H1 (cell line): Measurements from ENCODE around the gene KIF21A. TPM values are rescaled to one million over a fixed set of nuclear protein-coding genes. Genes with fewer than 3 reads are reported as not detected.

Source experiments
- CTCF ChIA-PET: fragments of 300-600 bp; sonication (Branson Sonifier 250); formaldehyde crosslinking; loops from one replicate; lab custom pipeline; 2021; ENCODE audit not compliant: partially characterized antibody; lab: Charles Lee
- POLR2A ChIA-PET: fragments of 300-600 bp; sonication (Branson Sonifier 250); formaldehyde crosslinking; loops from one replicate; lab custom pipeline; 2021; ENCODE audit warnings: inconsistent platforms; ENCODE audit not compliant: partially characterized antibody; lab: Charles Lee
- DNase-seq, 2 experiments: peaks; one replicate each; pipeline versions ENCODE4 v3.0.0 to v3.0.0-alpha.2; 2010 to 2022; ENCODE audit warnings: low spot score in 2 of 2, low read depth in 1 of 2, mixed read lengths in 1 of 2
- FAIRE-seq: peaks from 2 replicates; lab custom pipeline; 2011; peaks lifted over from hg19 to GRCh38; lab: Jason Lieb, UNC
- H2AFZ ChIP-seq: 2 replicates; pipeline ENCODE4 v1.8.1; 2012; ENCODE audit warnings: low read length, inconsistent platforms
- H2AK5ac ChIP-seq: 2 replicates; pipeline ENCODE4 v1.6.1; 2013; ENCODE audit warnings: low read depth, low read length
- H2BK120ac ChIP-seq: replicated peaks from 2 replicates; pipeline ENCODE3; 2013; ENCODE audit warnings: low read depth, low read length, inconsistent platforms
- H2BK12ac ChIP-seq: 2 replicates; pipeline ENCODE4 v1.6.1; 2013; ENCODE audit warnings: low read depth, low read length
- H2BK15ac ChIP-seq: 2 replicates; pipeline ENCODE4 v1.6.1; 2013; ENCODE audit warnings: low read length
- H2BK20ac ChIP-seq: 2 replicates; pipeline ENCODE4 v1.6.1; 2013; ENCODE audit warnings: low read length
- H2BK5ac ChIP-seq: 2 replicates; pipeline ENCODE4 v1.6.1; 2013; ENCODE audit warnings: low read depth, low read length
- H3K14ac ChIP-seq: 2 replicates; pipeline ENCODE4 v1.6.1; 2013; ENCODE audit warnings: inconsistent platforms; ENCODE audit not compliant: insufficient read length
- H3K18ac ChIP-seq: 2 replicates; pipeline ENCODE4 v1.6.1; 2013; ENCODE audit warnings: low read length; ENCODE audit errors: extremely low read depth
- H3K23ac ChIP-seq: 2 replicates; pipeline ENCODE4 v1.6.1; 2013; ENCODE audit warnings: inconsistent platforms; ENCODE audit not compliant: insufficient read length
- H3K23me2 ChIP-seq: 2 replicates; pipeline ENCODE4 v1.6.1; 2013; ENCODE audit warnings: low read depth, low read length
- H3K27ac ChIP-seq: 2 replicates; pipeline ENCODE4 v1.6.1; 2011; ENCODE audit warnings: low read depth, low read length, inconsistent platforms
- H3K27me3 ChIP-seq, 4 experiments: replicated peaks in 1 of 4; 1 replicate in 1 of 4; 2 replicates in 3 of 4; pipeline versions ENCODE4 v1.6.1 to v1.8.1; 2011 to 2013; ENCODE audit warnings: low read length in 3 of 4, mild to moderate bottlenecking in 3 of 4, inconsistent platforms in 2 of 4, mixed read lengths in 2 of 4, moderate library complexity in 1 of 4; ENCODE audit not compliant: control insufficient read depth in 3 of 4, insufficient read depth in 3 of 4; ENCODE audit errors: extremely low read depth in 1 of 4
- H3K36me3 ChIP-seq, 4 experiments: 2 replicates each; pipeline versions ENCODE4 v1.6.1 to v1.8.1; 2011 to 2013; ENCODE audit warnings: mild to moderate bottlenecking in 4 of 4, low read length in 3 of 4, moderate library complexity in 2 of 4, control low read depth in 1 of 4, inconsistent platforms in 1 of 4; ENCODE audit not compliant: insufficient read depth in 4 of 4, control insufficient read depth in 2 of 4
- H3K4ac ChIP-seq: replicated peaks from 2 replicates; pipeline ENCODE3; 2013; ENCODE audit warnings: low read length, low read depth, mixed read lengths, inconsistent platforms; ENCODE audit not compliant: insufficient read length
- H3K4me1 ChIP-seq, 4 experiments: replicated peaks in 1 of 4; 1 replicate in 1 of 4; 2 replicates in 3 of 4; pipeline versions ENCODE4 v1.6.1 to v1.8.1; 2011 to 2013; ENCODE audit warnings: low read length in 3 of 4, inconsistent platforms in 2 of 4, mixed read lengths in 1 of 4; ENCODE audit not compliant: insufficient read depth in 4 of 4, control insufficient read depth in 3 of 4
- H3K4me2 ChIP-seq, 2 experiments: 2 replicates each; pipeline versions ENCODE4 v1.6.1 to v1.8.1; 2011 to 2013; ENCODE audit warnings: low read depth in 2 of 2, low read length in 2 of 2, control low read depth in 1 of 2, inconsistent platforms in 1 of 2, mild to moderate bottlenecking in 1 of 2; ENCODE audit not compliant: insufficient read depth in 1 of 2
- H3K4me3 ChIP-seq, 4 experiments: fragments of 200-600, 300-600 bp in 1 of 4; sonication (generic), shearing (Covaris generic), sonication (Bioruptor Twin) in 1 of 4; 2 replicates each; pipeline versions ENCODE4 v1.5.1 to v1.8.1; 2011 to 2016; ENCODE audit warnings: low read length in 4 of 4, low read depth in 3 of 4, control low read depth in 2 of 4, inconsistent platforms in 2 of 4, mild to moderate bottlenecking in 2 of 4, mixed read lengths in 1 of 4, moderate library complexity in 1 of 4; ENCODE audit not compliant: insufficient read depth in 2 of 4; ENCODE audit errors: extremely low read depth in 1 of 4
- H3K56ac ChIP-seq: replicated peaks from 2 replicates; pipeline ENCODE3; 2013; ENCODE audit warnings: low read depth, mild to moderate bottlenecking, mixed read lengths, low read length, inconsistent platforms; ENCODE audit not compliant: insufficient read length
- H3K79me1 ChIP-seq: 2 replicates; pipeline ENCODE4 v1.6.1; 2013; ENCODE audit warnings: low read depth, low read length, control low read depth
- H3K79me2 ChIP-seq, 2 experiments: 2 replicates each; pipeline versions ENCODE4 v1.6.1 to v1.8.1; 2012 to 2013; ENCODE audit warnings: low read length in 2 of 2, mild to moderate bottlenecking in 2 of 2, inconsistent platforms in 1 of 2; ENCODE audit not compliant: insufficient read depth in 2 of 2, control insufficient read depth in 1 of 2
- H3K9ac ChIP-seq, 4 experiments: replicated peaks in 1 of 4; 1 replicate in 1 of 4; 2 replicates in 3 of 4; pipeline versions ENCODE4 v1.6.1 to v1.8.1; 2011 to 2013; ENCODE audit warnings: low read depth in 3 of 4, low read length in 3 of 4, control low read depth in 2 of 4, mild to moderate bottlenecking in 2 of 4, moderate library complexity in 2 of 4, inconsistent platforms in 1 of 4; ENCODE audit errors: extremely low read depth in 1 of 4
- H3K9me3 ChIP-seq, 2 experiments: 2 replicates each; pipeline versions ENCODE4 v1.6.1 to v1.8.1; 2012 to 2013; ENCODE audit warnings: mild to moderate bottlenecking in 2 of 2, moderate library complexity in 2 of 2, control low read depth in 1 of 2, inconsistent platforms in 1 of 2, low read depth in 1 of 2, low read length in 1 of 2, mixed read lengths in 1 of 2; ENCODE audit not compliant: insufficient read depth in 2 of 2
- H4K20me1 ChIP-seq, 2 experiments: replicated peaks in 1 of 2; 2 replicates each; pipeline versions ENCODE3 to v1.8.1; 2011 to 2013; ENCODE audit warnings: inconsistent platforms in 2 of 2, low read length in 2 of 2, mild to moderate bottlenecking in 1 of 2; ENCODE audit not compliant: insufficient read depth in 2 of 2, control insufficient read depth in 1 of 2
- H4K5ac ChIP-seq: 2 replicates; pipeline ENCODE4 v1.6.1; 2013; ENCODE audit warnings: low read length, low read depth, mixed read lengths, inconsistent platforms; ENCODE audit not compliant: insufficient read length
- H4K8ac ChIP-seq: 2 replicates; pipeline ENCODE4 v1.8.0; 2013; ENCODE audit warnings: mild to moderate bottlenecking, moderate library complexity, low read length, inconsistent platforms; ENCODE audit not compliant: insufficient read depth; ENCODE audit errors: extremely low read depth
- H4K91ac ChIP-seq: replicated peaks from 2 replicates; pipeline ENCODE3; 2013; ENCODE audit warnings: low read length, mixed read lengths, inconsistent platforms; ENCODE audit not compliant: insufficient read length
- ASH2L ChIP-seq: fragments of 200-600, 300-600 bp; sonication (generic); IDR thresholded peaks from one replicate; pipeline ENCODE4 v1.7.1; 2017; ENCODE audit warnings: low read length
- BACH1 ChIP-seq: IDR thresholded peaks from 2 replicates; pipeline ENCODE4 v1.6.1; 2012; ENCODE audit warnings: low read length, improper control_type of control experiment
- CEBPB ChIP-seq: IDR thresholded peaks from 2 replicates; pipeline ENCODE4 v1.6.1; 2012; ENCODE audit warnings: low read depth, low read length
- CHD2 ChIP-seq: IDR thresholded peaks from 2 replicates; pipeline ENCODE4 v1.6.1; 2012; ENCODE audit warnings: low read length, improper control_type of control experiment
- CTBP2 ChIP-seq: IDR thresholded peaks from 2 replicates; pipeline ENCODE4 v1.7.0; 2011; ENCODE audit warnings: borderline replicate concordance, mild to moderate bottlenecking, moderate library complexity, mixed read lengths, low read length; ENCODE audit not compliant: insufficient read depth, insufficient read length
- EP300 ChIP-seq, 2 experiments: IDR thresholded peaks; 1 replicate in 1 of 2; 2 replicates in 1 of 2; pipeline ENCODE4 v1.6.1; 2011 to 2012; ENCODE audit warnings: low read depth in 2 of 2, low read length in 2 of 2, mild to moderate bottlenecking in 2 of 2, borderline replicate concordance in 1 of 2, inconsistent platforms in 1 of 2, moderate library complexity in 1 of 2
- EZH2 ChIP-seq: fragments of 200-600 bp; sonication (generic); IDR thresholded peaks from 2 replicates; pipeline ENCODE4 v1.7.1; 2012; ENCODE audit warnings: low read depth, mild to moderate bottlenecking, moderate library complexity, low read length, inconsistent platforms; ENCODE audit not compliant: severe bottlenecking
- JUN ChIP-seq: IDR thresholded peaks from 2 replicates; pipeline ENCODE4 v1.6.1; 2011; ENCODE audit warnings: low read depth, mild to moderate bottlenecking, improper control_type of control experiment, low read length
- JUND ChIP-seq: IDR thresholded peaks from 2 replicates; pipeline ENCODE4 v1.6.1; 2011; ENCODE audit warnings: mild to moderate bottlenecking, improper control_type of control experiment, low read length
- PHF8 ChIP-seq: fragments of 200-600 bp; sonication (generic); conservative IDR thresholded peaks from 2 replicates; pipeline ENCODE4 v1.7.1; 2012; ENCODE audit warnings: low read depth, mild to moderate bottlenecking, inconsistent platforms, low read length, moderate library complexity
- POU5F1 ChIP-seq: IDR thresholded peaks from 2 replicates; pipeline ENCODE4 v1.6.1; 2011; ENCODE audit warnings: low read depth, mild to moderate bottlenecking, low read length, moderate library complexity
- RBBP5 ChIP-seq: IDR thresholded peaks from 2 replicates; pipeline ENCODE4 v1.7.1; 2012; ENCODE audit warnings: low read depth, mild to moderate bottlenecking, inconsistent platforms, low read length, moderate library complexity, borderline replicate concordance
- SP1 ChIP-seq: IDR thresholded peaks from 2 replicates; pipeline ENCODE4 v1.6.1; 2011; ENCODE audit warnings: low read depth, low read length
- TAF7 ChIP-seq: optimal IDR thresholded peaks from 2 replicates; pipeline ENCODE3; 2011; ENCODE audit warnings: low read depth, mild to moderate bottlenecking, inconsistent platforms, low read length, moderate library complexity, borderline replicate concordance
- TEAD4 ChIP-seq: IDR thresholded peaks from 2 replicates; pipeline ENCODE4 v1.6.1; 2012; ENCODE audit warnings: low read depth, low read length, inconsistent platforms, mixed read lengths
- ZNF274 ChIP-seq: IDR thresholded peaks from 2 replicates; pipeline ENCODE4 v1.7.0; 2012; ENCODE audit warnings: low read length, borderline replicate concordance; ENCODE audit errors: extremely low read depth
- WGBS, 2 experiments: shearing (Covaris generic) in 1 of 2; methylation state at CpG; one replicate each; pipeline versions ENCODE4 v1.1.6 to v1.1.7; 2013 to 2015; ENCODE audit warnings: low lambda C conversion rate in 2 of 2, mixed read lengths in 2 of 2, inconsistent platforms in 1 of 2, low coverage in 1 of 2, missing lambda C conversion rate in 1 of 2; ENCODE audit not compliant: insufficient replicate concordance in 2 of 2, insufficient coverage in 1 of 2, insufficient read length in 1 of 2; ENCODE audit errors: extremely low coverage in 1 of 2, missing lambda C conversion rate in 1 of 2; 5-methylcytosine and 5-hydroxymethylcytosine counted together
- polyA plus RNA-seq, 7 experiments: library from polyadenylated mRNA; depleted of rRNA in 3 of 7; stranded (reverse) in 5 of 7; unstranded in 2 of 7; fragments of >200 nt in 5 of 7; fragments of 200-250 nt in 2 of 7; gene quantifications; 1 replicate in 5 of 7; 2 replicates in 1 of 7; 4 replicates in 1 of 7; pipeline versions ENCODE4 v1.2.1 to v1.2.3, GENCODE V29; 2011 to 2013; ENCODE audit warnings: missing spikeins in 2 of 7, mixed read lengths in 2 of 7
- total RNA-seq: library from RNA; stranded (reverse); fragmentation: NEBNext Ultra II Directional; extraction: Animal tissue kit (Norgen Biotek cat#: 25700); gene quantifications from 2 replicates; pipeline ENCODE4 v1.2.1, GENCODE V29; 2021

Gene KIF21A
- total and polyA plus RNA-seq, 2 of the 8 experiments (the other 6 are each of a cell fraction or from before 2014, with no cell fraction given), result 10.0 to 26.0 TPM

DNA sequence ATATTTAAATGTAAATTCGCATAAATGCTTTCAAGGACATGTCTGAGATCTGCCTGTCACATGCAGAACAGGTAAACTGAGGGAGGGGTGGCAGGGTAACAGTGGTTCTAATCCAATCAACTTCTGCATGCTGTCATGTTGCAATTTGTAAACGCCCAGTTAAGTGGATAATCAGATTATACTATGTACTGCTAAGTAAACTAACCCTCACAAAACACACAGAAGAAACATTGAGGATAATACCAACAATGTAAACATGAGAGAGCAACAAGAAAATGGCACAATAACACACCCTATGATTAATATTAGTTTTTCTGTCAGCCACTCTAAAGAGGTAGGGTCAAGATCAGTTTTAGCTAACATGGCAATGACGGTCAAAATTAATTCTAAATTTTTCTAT is 123.7 kb downstream of the KIF21A start:
- no peak overlapping the region for H3K9ac ChIP-seq
- WGBS, 2 experiments, result 80% methylated on average over 3 of the region's 3 CpGs; no CpG with 5 or more reads in 1 of the 2 experiments
- H3K23ac ChIP-seq, result no peak overlapping the region
- no peak overlapping the region for H2AFZ ChIP-seq
- no peak overlapping the region for H3K56ac ChIP-seq
- H3K79me1 ChIP-seq, result no peaks in the 10 kb centered on the region
- no peak overlapping the region for H3K4me3 ChIP-seq
- H4K91ac ChIP-seq, result no peak overlapping the region
- H2BK20ac ChIP-seq, result no peak overlapping the region
- no peaks in the 10 kb centered on the region for H3K27me3 ChIP-seq
- H4K8ac ChIP-seq, result no peak overlapping the region
- H3K9me3 ChIP-seq, result no peaks in the 10 kb centered on the region
- no peak overlapping the region for H3K4ac ChIP-seq
- H3K4me1 ChIP-seq, result no peaks in the 10 kb centered on the region
- CTCF ChIA-PET, result interaction anchor here (2.3 kb wide), 1 partner anchor 9 kb away, joined by 8 read pairs; no protein-coding TSS in a partner anchor
- H2BK15ac ChIP-seq, result no peak overlapping the region
- H3K14ac ChIP-seq, result no peak overlapping the region
- no peak overlapping the region for H3K18ac ChIP-seq
- no peak overlapping the region for H2BK12ac ChIP-seq
- no peak for FAIRE-seq
- H3K79me2 ChIP-seq, result no peaks in the 10 kb centered on the region
- no peaks in the 10 kb centered on the region for H3K36me3 ChIP-seq
- H3K23me2 ChIP-seq, result no peaks in the 10 kb centered on the region
- no peak overlapping the region for H2AK5ac ChIP-seq
- no peak overlapping the region for H3K4me2 ChIP-seq
- POLR2A ChIA-PET, result no interaction called here
- no peak for DNase-seq
- no peak overlapping the region for H2BK120ac ChIP-seq
- peaks cover 0 to 2% of the 10 kb centered on the region in 2 experiments for H4K20me1 ChIP-seq
- no peak overlapping the region for H3K27ac ChIP-seq
- no peak overlapping the region for H2BK5ac ChIP-seq
- H4K5ac ChIP-seq, result no peak overlapping the region
- TF ChIP-seq JUN (no peak), EP300 (IDR thresholded peaks at IDR 0.05; ENCODE audit: borderline replicate concordance in 1 of 2, low read depth in 2 of 2, low read length in 2 of 2) (no peak), BACH1 (no peak), CEBPB (no peak), JUND (no peak), PHF8 (no peak), ASH2L (no peak), EZH2 (no peak), TAF7 (no peak), CTBP2 (no peak), CHD2 (no peak), SP1 (no peak), ZNF274 (no peak), POU5F1 (no peak), TEAD4 (no peak), RBBP5 (no peak)
